Measurements from ENCODE around the gene MYD88. TPM values are rescaled to one million over a fixed set of nuclear protein-coding genes. Genes with fewer than 3 reads are reported as not detected.
"Not testable (repeated sequence)": the region's sequence is repeated elsewhere in the genome, so short reads cannot be mapped to it uniquely, and the experiment has no call there.

Gene MYD88
- total and polyA plus RNA-seq, 5 donors = 8.4 to 19.8 (median 12.7) TPM

GRCh38 chr3:38128303-38128655 lies 10.2 kb upstream of the MYD88 start:
- Histone ChIP-seq H3K4me3 (ENCODE audit: low read length) (no peak overlapping the region), H3K4me1 (ENCODE audit: control insufficient read depth, insufficient read depth, low read length) (peaks cover 6% of the 10 kb centered on the region), H3K27ac (ENCODE audit: low read length) (peak overlapping the region; percentile 14), H3K27me3 (ENCODE audit: control insufficient read depth, insufficient read depth) (no peaks in the 10 kb centered on the region), H3K9me3 (ENCODE audit: control insufficient read depth, low read length) (no peaks in the 10 kb centered on the region)
- 96% methylated on average over 1 of the region's 1 CpG for WGBS
- no peak for DNase-seq
- ATAC-seq = no peak
- intact Hi-C loops (cut with DNase I) = no loop called here

GRCh38 chr3:38129058-38129457 lies 9.4 kb upstream of the MYD88 start:
- H3K4me3 ChIP-seq (ENCODE audit: low read length) = no peak overlapping the region
- H3K4me1 ChIP-seq (ENCODE audit: control insufficient read depth, insufficient read depth, low read length) = peaks cover 6% of the 10 kb centered on the region
- DNase-seq (no peak), ATAC-seq (peak in 1 of 2 donors; percentile 20)
- H3K27ac ChIP-seq (ENCODE audit: low read length) = no peak overlapping the region
- 83% methylated on average over 5 of the region's 5 CpGs for WGBS
- H3K9me3 ChIP-seq (ENCODE audit: control insufficient read depth, low read length) = no peaks in the 10 kb centered on the region
- no peaks in the 10 kb centered on the region for H3K27me3 ChIP-seq (ENCODE audit: control insufficient read depth, insufficient read depth)
- intact Hi-C loops (cut with DNase I) = no loop called here

- peak overlapping the region; percentile 54 for H3K27ac ChIP-seq (ENCODE audit: low read length)
- peaks cover 6% of the 10 kb centered on the region for H3K4me1 ChIP-seq (ENCODE audit: control insufficient read depth, insufficient read depth, low read length)
- 58% methylated on average over 3 of the region's 3 CpGs for WGBS
- no peaks in the 10 kb centered on the region for H3K27me3 ChIP-seq (ENCODE audit: control insufficient read depth, insufficient read depth)
- no peak overlapping the region for H3K4me3 ChIP-seq (ENCODE audit: low read length)
- DNase-seq = peak in 1 of 3 donors; percentile 54
- intact Hi-C loops (cut with DNase I) = no loop called here
- peak in 1 of 2 donors; percentile 17 for ATAC-seq
- H3K9me3 ChIP-seq (ENCODE audit: control insufficient read depth, low read length) = no peaks in the 10 kb centered on the region
These were observed 7.8 kb upstream of the MYD88 start for GRCh38 chr3:38130631-38131065.

GRCh38 chr3:38131621-38132369 lies 6.7 kb upstream of the MYD88 start:
- Histone ChIP-seq H3K4me1 (ENCODE audit: control insufficient read depth, insufficient read depth, low read length) (peaks cover 7% of the 10 kb centered on the region), H3K4me3 (ENCODE audit: low read length) (no peak overlapping the region), H3K27me3 (ENCODE audit: control insufficient read depth, insufficient read depth) (no peaks in the 10 kb centered on the region), H3K9me3 (ENCODE audit: control insufficient read depth, low read length) (no peaks in the 10 kb centered on the region), H3K27ac (ENCODE audit: low read length) (no peak overlapping the region)
- ATAC-seq (no peak), DNase-seq (peak in 2 of 3 donors; percentile 54 to 70)
- intact Hi-C loops (cut with DNase I) = no loop called here
- 70% methylated on average over 6 of the region's 6 CpGs for WGBS

GRCh38 chr3:38133209-38133556 lies 5.3 kb upstream of the MYD88 start:
- Histone ChIP-seq H3K4me3 (ENCODE audit: low read length) (no peak overlapping the region), H3K27ac (ENCODE audit: low read length) (no peak overlapping the region), H3K27me3 (ENCODE audit: control insufficient read depth, insufficient read depth) (no peaks in the 10 kb centered on the region), H3K4me1 (ENCODE audit: control insufficient read depth, insufficient read depth, low read length) (peaks cover 12% of the 10 kb centered on the region), H3K9me3 (ENCODE audit: control insufficient read depth, low read length) (no peaks in the 10 kb centered on the region)
- WGBS = 95% methylated on average over 3 of the region's 3 CpGs
- intact Hi-C loops (cut with DNase I) = no loop called here
- no peak for DNase-seq
- ATAC-seq = no peak

- ATAC-seq (no peak), DNase-seq (no peak)
- Histone ChIP-seq H3K27me3 (ENCODE audit: control insufficient read depth, insufficient read depth) (no peaks in the 10 kb centered on the region), H3K4me1 (ENCODE audit: control insufficient read depth, insufficient read depth, low read length) (peaks cover 12% of the 10 kb centered on the region), H3K27ac (ENCODE audit: low read length) (no peak overlapping the region), H3K4me3 (ENCODE audit: low read length) (no peak overlapping the region), H3K9me3 (ENCODE audit: control insufficient read depth, low read length) (no peaks in the 10 kb centered on the region)
- 88% methylated on average over 10 of the region's 10 CpGs for WGBS
- intact Hi-C loops (cut with DNase I) = no loop called here
These were observed 4.7 kb upstream of the MYD88 start for GRCh38 chr3:38133557-38134405.

- H3K27me3 ChIP-seq (ENCODE audit: control insufficient read depth, insufficient read depth); H3K4me3 ChIP-seq (ENCODE audit: low read length); H3K27ac ChIP-seq (ENCODE audit: low read length); DNase-seq; H3K9me3 ChIP-seq (ENCODE audit: control insufficient read depth, low read length); intact Hi-C loops (cut with DNase I); ATAC-seq: not testable (repeated sequence)
- peaks cover 15% of the 10 kb centered on the region for H3K4me1 ChIP-seq (ENCODE audit: control insufficient read depth, insufficient read depth, low read length)
- 90% methylated on average over 10 of the region's 10 CpGs for WGBS
These were observed 3.8 kb upstream of the MYD88 start for GRCh38 chr3:38134517-38135143.

- H3K27me3 ChIP-seq (ENCODE audit: control insufficient read depth, insufficient read depth); DNase-seq; H3K9me3 ChIP-seq (ENCODE audit: control insufficient read depth, low read length); ATAC-seq; H3K27ac ChIP-seq (ENCODE audit: low read length); intact Hi-C loops (cut with DNase I): not testable (repeated sequence)
- peak overlapping the region; percentile 79 for H3K4me3 ChIP-seq (ENCODE audit: low read length)
- 61% methylated on average over 10 of the region's 10 CpGs for WGBS
- H3K4me1 ChIP-seq (ENCODE audit: control insufficient read depth, insufficient read depth, low read length) = peaks cover 14% of the 10 kb centered on the region
These were observed 2.7 kb upstream of the MYD88 start for GRCh38 chr3:38135621-38136277.

- Histone ChIP-seq H3K27me3 (ENCODE audit: control insufficient read depth, insufficient read depth) (no peaks in the 10 kb centered on the region), H3K9me3 (ENCODE audit: control insufficient read depth, low read length) (no peaks in the 10 kb centered on the region), H3K4me3 (ENCODE audit: low read length) (peak overlapping the region; percentile 79), H3K27ac (ENCODE audit: low read length) (peak overlapping the region; percentile 56), H3K4me1 (ENCODE audit: control insufficient read depth, insufficient read depth, low read length) (peaks cover 10% of the 10 kb centered on the region)
- under 1% methylated on average over 20 of the region's 20 CpGs for WGBS
- intact Hi-C loops (cut with DNase I) = no loop called here
- ATAC-seq (no peak), DNase-seq (no peak)
These were observed 2.1 kb upstream of the MYD88 start for GRCh38 chr3:38136393-38136776.

- WGBS = under 1% methylated on average over 66 of the region's 66 CpGs
- H3K4me1 ChIP-seq (ENCODE audit: control insufficient read depth, insufficient read depth, low read length) = peaks cover 10% of the 10 kb centered on the region
- H3K27me3 ChIP-seq (ENCODE audit: control insufficient read depth, insufficient read depth) = no peaks in the 10 kb centered on the region
- H3K27ac ChIP-seq (ENCODE audit: low read length) = peak within 1 kb of the TSS; percentile 97
- ATAC-seq (peak; percentile 98), DNase-seq (peak; percentile 100)
- no peaks in the 10 kb centered on the region for H3K9me3 ChIP-seq (ENCODE audit: control insufficient read depth, low read length)
- intact Hi-C loops (cut with DNase I) = no loop called here
- H3K4me3 ChIP-seq (ENCODE audit: low read length) = peak within 1 kb of the TSS; percentile 79
These were observed 1.5 kb upstream of the MYD88 start, which contains the start of gene ACAA1 for GRCh38 chr3:38136777-38137614. TSS of gene ACAA1 (minus strand) at chr3:38137127. CDS start at chr3:38137035, 92 bp downstream.
